DMS79 treated with DMSO at 0.1 percent for 48 hours (cell line): ENCODE data around the gene CLEC4D.
"Not testable (repeated sequence)": the region's sequence is repeated elsewhere in the genome, so short reads cannot be mapped to it uniquely, and the experiment has no call there.

Source experiments
- DNase-seq: peaks from one replicate; lab custom pipeline; 2025; lab: John Stamatoyannopoulos, UW

Gene CLEC4D

GRCh38 chr12:8532045-8532444, 18.7 kb downstream of the CLEC4D start:
- DNase-seq = no peak

- DNase-seq = not testable (repeated sequence)
Measured at GRCh38 chr12:8537820-8538219, 24.5 kb downstream of the CLEC4D start.

DNA sequence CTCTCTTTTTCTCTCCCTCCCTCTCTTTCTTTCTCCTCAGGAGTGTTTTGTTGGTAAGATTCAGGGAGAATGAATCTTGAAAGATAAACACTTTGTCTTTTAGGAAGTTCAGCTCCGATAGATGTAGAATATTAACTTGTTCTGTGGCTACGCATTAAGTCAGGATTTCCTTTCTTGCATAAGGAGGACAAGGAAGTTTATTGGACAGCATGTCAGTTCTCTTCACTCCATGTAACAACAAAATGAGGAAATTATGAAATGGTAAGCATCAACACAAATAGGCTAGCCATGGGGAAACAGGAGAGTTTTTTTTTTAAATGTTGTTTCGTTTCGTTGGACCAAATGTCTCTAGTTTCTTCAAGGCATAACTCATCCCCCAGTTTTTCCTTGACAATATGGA, 27.5 kb downstream of the CLEC4D start, which contains the start of gene CLEC4E:
TSS of gene CLEC4E (minus strand) at position 75 of the 400 bp plus-strand sequence. CDS start 108 bp downstream, outside the sequence.
- not testable (repeated sequence) for DNase-seq

GRCh38 chr12:8541562-8541961, 28.3 kb downstream of the CLEC4D start:
- no peak for DNase-seq

- DNase-seq = peak; percentile 5
Measured at GRCh38 chr12:8544295-8544694, 31.0 kb downstream of the CLEC4D start.

- no peak for DNase-seq
Measured at GRCh38 chr12:8546591-8546990, 33.3 kb downstream of the CLEC4D start.

DNA sequence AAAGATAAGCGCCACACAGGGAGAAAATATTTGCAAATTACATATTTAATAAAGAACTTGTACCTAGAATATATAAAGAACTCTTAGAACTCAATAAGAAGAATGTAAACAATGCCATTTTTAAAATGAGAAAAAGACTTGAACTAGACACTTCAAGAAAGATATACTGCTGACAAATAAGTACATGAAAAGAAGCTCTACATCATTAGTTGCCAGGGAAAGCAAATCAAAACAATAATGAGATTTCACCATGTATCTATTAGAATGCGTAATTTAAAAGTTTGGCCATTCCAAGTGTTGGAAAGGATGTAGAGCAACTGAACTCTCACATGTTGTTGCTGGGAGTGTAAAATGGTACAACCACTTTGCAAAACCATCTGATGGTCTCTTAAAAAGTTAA, 34.3 kb downstream of the CLEC4D start:
- no peak for DNase-seq

DNA sequence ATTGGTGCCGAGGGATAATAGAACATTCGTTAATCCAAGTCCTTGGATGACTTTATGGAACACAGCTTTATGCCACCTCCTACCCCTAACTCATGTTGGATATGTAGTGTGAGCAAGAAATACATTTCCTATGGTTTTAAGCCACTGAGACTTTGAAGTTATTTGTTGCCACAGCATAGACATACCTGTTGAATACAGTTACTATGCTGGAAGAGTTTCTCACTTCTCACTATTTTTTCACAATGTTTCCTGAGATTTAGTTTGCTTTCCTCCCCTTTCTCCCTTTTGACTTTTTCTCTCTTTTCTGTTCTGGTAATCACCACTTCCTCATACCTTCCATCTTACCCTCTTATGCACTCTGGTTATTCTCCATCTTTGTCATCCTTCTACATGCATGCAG, 34.9 kb downstream of the CLEC4D start:
- DNase-seq = no peak

GRCh38 chr12:8549381-8549780, 36.1 kb downstream of the CLEC4D start:
- DNase-seq = no peak

DNA sequence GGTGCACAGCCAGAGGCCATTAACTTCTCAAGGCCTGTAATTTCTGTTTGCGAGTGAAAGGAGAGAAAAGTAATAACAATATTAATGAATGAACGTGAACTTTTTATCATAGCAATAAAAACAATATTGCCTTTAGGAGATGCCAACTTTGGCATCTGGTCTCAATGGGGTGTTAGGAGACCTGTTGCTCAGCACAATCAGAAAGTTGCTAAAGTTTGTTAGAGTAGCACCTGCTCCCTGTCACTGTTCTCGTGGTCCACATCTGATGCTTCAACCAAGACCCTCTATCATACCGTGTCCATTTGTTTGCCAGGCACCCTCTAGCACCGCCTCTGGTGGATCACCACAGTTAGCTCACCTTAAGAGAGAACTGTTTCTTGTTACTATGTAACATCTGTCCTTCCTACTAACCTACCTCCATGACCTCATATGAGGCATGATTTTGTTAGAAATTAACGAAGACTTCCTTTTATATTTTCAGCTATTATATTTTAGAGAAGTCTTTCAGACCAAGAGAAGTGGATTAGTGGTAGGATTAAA, 39.9 kb downstream of the CLEC4D start:
- no peak for DNase-seq

GRCh38 chr12:8554451-8555195, 41.3 kb downstream of the CLEC4D start:
- no peak for DNase-seq

DNA sequence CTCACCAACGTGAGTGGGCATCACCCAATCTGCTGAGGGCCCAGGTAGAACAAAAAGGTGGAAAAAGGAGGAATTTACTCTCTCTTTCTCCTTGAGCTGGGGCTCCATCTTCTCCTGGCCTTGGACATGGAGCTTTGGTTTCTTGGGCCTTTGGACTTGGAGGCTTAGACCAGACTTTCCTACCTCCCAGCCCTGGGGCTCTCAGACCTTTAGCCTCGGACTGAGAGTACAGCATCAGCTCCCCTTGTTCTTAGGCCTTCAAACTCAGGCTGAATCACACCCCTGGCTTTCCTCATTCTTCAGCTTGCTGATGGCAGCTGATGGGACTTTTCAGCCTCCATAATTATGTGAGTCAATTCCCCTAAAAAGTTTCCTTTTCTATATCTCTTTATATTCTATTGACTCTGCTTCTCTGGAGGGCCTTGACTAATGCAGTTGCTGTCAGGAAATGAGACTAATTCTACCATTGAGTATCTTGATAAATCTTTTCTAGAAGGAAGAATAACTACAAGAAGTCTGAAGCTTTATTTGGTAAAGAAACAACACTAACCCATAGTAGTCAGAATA, 43.3 kb downstream of the CLEC4D start:
- DNase-seq = no peak

DNA sequence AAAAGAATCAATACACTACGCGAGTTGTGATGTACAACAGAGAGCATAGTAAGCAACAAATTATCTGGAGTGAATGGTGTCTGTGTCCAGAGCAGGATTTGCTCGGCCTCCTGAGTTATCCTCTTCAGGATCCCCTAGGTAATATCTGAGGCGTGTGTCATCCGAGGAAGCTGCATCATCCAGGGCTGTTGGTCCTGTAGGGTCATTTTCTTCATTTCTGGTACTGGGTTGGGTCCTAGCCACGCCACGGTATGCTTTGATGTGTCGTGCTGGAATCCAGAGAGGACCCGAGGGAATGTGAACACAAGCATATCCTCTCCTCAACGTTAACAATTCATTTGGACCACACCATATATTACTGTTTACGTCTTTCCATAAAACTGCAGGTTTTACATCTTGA, 46.4 kb downstream of the CLEC4D start:
- no peak for DNase-seq

GRCh38 chr12:8561011-8561410, 47.7 kb downstream of the CLEC4D start:
- no peak for DNase-seq

GRCh38 chr12:8562310-8562709, 49.0 kb downstream of the CLEC4D start:
- DNase-seq = no peak

- no peak for DNase-seq
Measured at GRCh38 chr12:8563356-8563755, 50.1 kb downstream of the CLEC4D start.

DNA sequence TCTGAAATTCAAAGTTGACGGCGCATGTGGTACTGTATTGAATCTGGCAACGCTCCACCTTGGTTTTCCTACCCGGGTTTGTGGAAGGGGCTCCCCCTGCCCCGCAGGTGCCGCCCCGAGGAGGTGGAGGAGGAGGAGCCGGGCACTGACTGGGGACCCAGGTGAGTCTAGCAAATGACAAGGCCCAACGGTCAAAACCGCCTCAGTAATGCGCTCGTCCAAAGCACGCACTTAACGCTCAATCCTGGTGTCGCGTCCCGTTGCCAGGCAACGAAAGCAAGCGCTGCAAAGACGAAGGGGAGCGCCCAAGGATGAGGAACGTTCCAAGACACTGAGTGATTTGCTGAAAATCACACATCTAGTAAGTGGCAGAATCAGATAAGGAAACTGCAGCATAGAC, 51.4 kb downstream of the CLEC4D start:
- no peak for DNase-seq

- not testable (repeated sequence) for DNase-seq
Measured at GRCh38 chr12:8566052-8566451, 52.7 kb downstream of the CLEC4D start.

GRCh38 chr12:8566525-8566924, 53.2 kb downstream of the CLEC4D start:
- no peak for DNase-seq
